HPDE6-E6E7 (cell line): Measurements from ENCODE around the gene NFKBIE.
A peak's percentile ranks its signal among the peaks of the same experiment; 100 is the strongest.
"Not testable (repeated sequence)": the region's sequence is repeated elsewhere in the genome, so short reads cannot be mapped to it uniquely, and the experiment has no call there.

Source experiments
- DNase-seq: peaks from one replicate; pipeline ENCODE4 v3.0.0; 2011; ENCODE audit warnings: missing footprints; ENCODE audit errors: extremely low spot score

The NFKBIE gene

GRCh38 chr6:44245912-44246662 lies 19.3 kb downstream of the NFKBIE start:
- peak; percentile 79 for DNase-seq

DNA sequence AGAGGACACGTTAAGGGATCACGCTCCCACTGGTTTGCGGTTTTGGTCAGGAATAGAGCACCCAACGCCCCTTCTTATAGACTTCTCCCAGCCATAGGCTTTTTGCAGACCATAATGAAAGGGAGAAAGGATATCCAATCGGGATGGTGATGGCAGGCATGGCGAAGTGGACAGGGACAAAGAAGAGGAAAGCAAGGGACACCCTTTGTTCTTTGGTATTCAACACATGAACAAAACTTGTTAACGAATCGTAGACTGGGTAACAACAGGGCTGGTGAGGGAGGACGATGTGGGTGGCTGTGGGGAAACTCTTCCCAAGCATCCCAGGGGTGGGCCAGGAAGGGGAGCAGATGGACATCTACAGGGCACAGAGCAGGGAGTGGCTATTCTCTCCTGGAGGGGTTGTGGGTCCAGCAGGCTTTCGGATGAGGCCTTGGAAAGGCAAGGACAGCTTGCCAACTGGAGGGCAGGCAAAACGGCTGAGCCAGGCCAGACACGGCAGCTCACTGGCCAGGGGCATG lies 19.9 kb downstream of the NFKBIE start:
- no peak for DNase-seq

GRCh38 chr6:44243345-44243744 lies 22.0 kb downstream of the NFKBIE start:
- no peak for DNase-seq

DNA sequence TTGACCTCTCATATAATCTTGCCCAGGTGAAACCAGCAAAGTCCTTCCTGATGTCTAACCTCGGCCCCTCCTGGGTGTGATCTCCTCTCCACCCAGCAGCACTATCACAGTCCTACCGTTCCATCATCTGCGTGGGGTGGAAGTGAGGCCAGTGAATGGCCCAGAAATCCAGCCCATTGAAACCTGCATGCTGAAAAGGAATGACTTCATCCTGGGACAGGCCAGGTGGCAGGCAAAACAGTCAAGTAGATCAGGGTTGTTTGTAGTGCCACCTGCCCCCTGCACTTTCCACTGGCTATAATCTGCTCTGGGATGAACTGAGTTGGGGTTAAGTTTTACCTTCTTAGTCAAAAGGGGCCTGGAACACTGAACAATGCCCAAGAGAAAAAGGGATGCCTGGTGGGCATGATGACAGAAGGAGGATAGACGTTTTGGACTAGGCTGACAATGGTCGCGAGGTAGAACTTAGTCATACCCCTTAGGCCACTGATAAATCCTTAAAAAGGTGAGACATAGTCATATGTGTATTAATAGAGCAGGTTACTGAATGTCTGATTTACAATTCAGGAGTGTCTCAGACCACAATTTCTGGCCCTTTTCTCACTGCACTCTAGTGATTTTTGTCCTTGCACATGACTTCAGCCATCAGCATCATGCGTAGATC lies 26.5 kb downstream of the NFKBIE start:
- no peak for DNase-seq

GRCh38 chr6:44237813-44238433 lies 27.4 kb downstream of the NFKBIE start:
- DNase-seq, result peak; percentile 78

GRCh38 chr6:44237021-44237812 lies 28.1 kb downstream of the NFKBIE start:
- peak; percentile 98 for DNase-seq

DNA sequence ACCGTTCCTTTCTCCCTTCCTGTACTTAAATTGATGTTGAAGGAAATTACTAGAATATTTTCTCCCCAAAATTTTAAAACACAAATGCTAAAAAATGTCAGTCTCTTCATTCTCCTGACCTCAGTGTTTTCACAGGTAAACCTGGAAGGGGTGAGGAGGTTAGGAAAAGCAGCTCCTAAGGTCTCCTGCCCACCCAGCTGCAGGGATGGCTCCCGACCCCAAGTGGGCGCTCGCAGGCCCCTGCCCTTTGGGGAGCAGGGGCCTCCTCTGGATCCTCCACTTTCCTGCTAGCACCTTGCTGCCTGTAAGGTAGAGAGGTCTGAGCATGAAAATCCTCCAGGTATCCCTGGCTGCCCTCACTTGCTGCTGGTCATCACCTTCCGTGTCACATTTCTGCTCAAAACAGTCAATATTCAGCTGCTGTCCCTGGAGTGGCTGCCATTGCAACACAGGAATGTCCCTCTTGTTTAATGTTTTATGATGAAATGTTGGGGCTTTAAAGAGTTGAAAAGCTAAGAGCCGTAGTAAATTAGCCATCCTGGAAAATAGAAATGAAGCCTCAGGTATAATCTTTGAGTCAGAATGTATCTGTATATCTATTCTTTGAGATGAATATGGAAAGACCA lies 29.3 kb downstream of the NFKBIE start:
- DNase-seq, result no peak

GRCh38 chr6:44235269-44235668 lies 30.1 kb downstream of the NFKBIE start:
- DNase-seq, result no peak

- DNase-seq, result no peak
These were observed 31.0 kb downstream of the NFKBIE start for GRCh38 chr6:44234101-44235025.

GRCh38 chr6:44233567-44234100 lies 31.7 kb downstream of the NFKBIE start:
- DNase-seq, result no peak

DNA sequence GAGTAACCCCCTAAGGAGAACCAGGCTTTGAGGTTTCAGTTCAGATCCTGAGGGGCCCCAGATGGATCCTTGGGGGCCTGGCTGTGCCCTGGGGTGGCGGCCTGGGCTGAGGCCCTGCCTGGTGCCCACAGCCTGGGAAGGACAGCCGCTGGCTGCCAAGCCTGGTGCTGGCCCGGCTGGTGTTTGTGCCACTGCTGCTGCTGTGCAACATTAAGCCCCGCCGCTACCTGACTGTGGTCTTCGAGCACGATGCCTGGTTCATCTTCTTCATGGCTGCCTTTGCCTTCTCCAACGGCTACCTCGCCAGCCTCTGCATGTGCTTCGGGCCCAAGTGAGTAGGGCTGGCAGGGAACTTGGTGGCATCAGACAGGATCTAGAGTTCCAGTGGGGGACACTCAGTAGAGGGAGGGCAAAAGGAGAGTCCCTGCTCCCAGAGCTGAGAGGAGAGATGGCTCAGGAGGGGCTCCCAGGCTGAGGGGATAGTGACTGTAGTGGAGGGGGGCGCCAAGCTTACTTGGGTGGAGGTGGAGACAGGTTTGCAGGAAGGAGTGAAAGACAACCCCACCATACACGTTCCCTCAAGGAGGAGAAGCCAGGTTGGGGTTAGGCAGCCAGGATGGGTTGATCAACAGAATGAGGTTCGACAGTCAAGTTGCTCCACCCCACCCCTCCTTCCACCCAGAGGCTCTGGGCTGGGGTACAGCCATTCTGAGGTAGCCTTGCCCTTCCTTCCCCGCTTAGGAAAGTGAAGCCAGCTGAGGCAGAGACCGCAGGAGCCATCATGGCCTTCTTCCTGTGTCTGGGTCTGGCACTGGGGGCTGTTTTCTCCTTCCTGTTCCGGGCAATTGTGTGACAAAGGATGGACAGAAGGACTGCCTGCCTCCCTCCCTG lies 32.4 kb downstream of the NFKBIE start:
- DNase-seq, result no peak

GRCh38 chr6:44231426-44231825 lies 33.9 kb downstream of the NFKBIE start:
- not testable (repeated sequence) for DNase-seq

DNA sequence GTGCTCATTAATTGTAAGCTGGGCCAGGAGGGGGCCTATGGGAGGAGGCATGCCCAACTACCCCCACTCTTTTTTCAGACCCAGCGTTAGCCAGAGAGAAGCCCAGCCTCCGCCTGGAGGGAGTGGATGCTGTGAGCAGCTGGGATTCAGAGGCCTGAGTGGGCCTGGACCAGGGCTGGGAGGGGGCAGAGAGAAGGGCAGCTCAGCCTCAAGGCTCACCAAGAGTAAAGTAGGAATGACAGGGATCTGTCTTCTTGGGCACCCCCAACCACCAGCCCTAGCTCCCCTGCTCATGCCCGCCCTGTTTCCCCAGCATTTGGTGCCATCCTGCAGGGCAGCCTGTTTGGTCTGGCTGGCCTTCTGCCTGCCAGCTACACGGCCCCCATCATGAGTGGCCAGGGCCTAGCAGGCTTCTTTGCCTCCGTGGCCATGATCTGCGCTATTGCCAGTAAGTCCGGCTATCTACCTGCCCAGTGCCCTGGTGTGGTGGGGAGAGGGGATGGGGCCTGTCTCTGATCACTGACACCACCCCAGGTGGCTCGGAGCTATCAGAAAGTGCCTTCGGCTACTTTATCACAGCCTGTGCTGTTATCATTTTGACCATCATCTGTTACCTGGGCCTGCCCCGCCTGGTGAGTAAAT lies 35.2 kb downstream of the NFKBIE start:
- DNase-seq, result no peak

GRCh38 chr6:44229376-44230033 lies 35.8 kb downstream of the NFKBIE start:
- DNase-seq, result no peak

DNA sequence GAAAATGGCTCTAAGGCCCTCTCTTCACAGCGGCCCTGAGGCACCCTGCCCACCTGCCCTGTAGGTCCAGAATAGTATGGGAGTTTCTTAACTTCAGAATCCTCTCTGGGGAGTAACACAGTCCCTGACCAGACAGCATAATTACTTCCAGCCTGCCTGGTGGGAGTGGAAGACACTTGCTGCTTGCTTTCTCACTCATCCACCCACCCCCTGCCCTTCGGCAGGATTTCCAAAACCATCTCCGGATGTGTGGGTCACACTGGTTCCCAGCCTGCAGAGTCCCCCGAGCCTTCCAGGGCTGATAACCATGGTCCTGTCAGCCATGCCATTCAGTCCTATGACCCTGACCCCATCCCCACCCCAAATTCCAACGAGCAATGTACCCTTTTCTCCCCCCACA lies 36.5 kb downstream of the NFKBIE start:
- no peak for DNase-seq

GRCh38 chr6:44228433-44228832 lies 36.9 kb downstream of the NFKBIE start:
- DNase-seq, result no peak

DNA sequence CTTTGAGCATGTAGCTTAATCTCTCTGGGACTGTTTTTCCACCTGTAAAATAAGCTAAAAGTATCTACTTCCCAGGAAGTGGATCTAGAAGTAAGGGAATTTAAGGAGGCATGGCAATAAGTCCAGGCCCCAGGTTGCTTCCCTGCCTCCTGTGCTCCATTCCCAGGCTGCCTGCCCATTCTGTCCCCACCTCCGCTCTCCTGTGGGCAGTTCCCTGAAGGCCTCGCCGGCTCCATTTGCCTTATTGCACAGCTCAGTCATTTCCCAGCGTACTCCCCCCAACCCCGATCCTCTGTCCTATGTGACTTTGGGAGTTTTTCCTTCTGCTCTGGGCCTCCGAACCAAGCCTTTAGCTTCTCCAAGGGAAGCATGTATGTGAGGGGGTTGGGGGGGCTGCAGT lies 37.3 kb downstream of the NFKBIE start:
- DNase-seq, result no peak
